ENCODE data around the gene GRIN2D. TPM values are rescaled to one million over a fixed set of nuclear protein-coding genes. Genes with fewer than 3 reads are reported as not detected.

The GRIN2D gene
- total and polyA plus RNA-seq, 2 of the 8 experiments (the other 6 are each of a cell fraction or from before 2014, with no cell fraction given), result 2.2 to 12.4 TPM

GRCh38 chr19:48344892-48345291 is 48.6 kb upstream of the GRIN2D start:
- ChIA-PET CTCF (ENCODE audit: partially characterized antibody) (interaction anchor here (1.1 to 2.5 kb wide), 3 partner anchors 11 to 114 kb away, joined by 3 to 9 read pairs (median 4); no protein-coding TSS in a partner anchor), POLR2A (ENCODE audit: partially characterized antibody) (interaction anchor here (0.7 kb wide), 1 partner anchor 11 kb away, joined by 4 read pairs; no protein-coding TSS in a partner anchor)
- Histone ChIP-seq H2BK12ac (ENCODE audit: low read depth, low read length) (no peak overlapping the region), H3K79me2 (ENCODE audit: control insufficient read depth in 1 of 2, insufficient read depth in 2 of 2, low read length in 2 of 2) (no peaks in the 10 kb centered on the region), H3K79me1 (ENCODE audit: low read depth, low read length) (no peaks in the 10 kb centered on the region), H2BK15ac (ENCODE audit: low read length) (no peak overlapping the region), H2BK5ac (ENCODE audit: low read depth, low read length) (no peak overlapping the region), H2AK5ac (ENCODE audit: low read depth, low read length) (no peak overlapping the region), H3K27ac (ENCODE audit: low read depth, low read length) (no peak overlapping the region), H2BK120ac (replicated peaks; ENCODE audit: low read depth, low read length) (no peak overlapping the region), H4K20me1 (replicated peaks in 1 of 2; ENCODE audit: control insufficient read depth in 1 of 2, insufficient read depth in 2 of 2, low read length in 2 of 2) (no peaks in the 10 kb centered on the region), H3K27me3 (replicated peaks in 1 of 4; ENCODE audit: control insufficient read depth in 3 of 4, extremely low read depth in 1 of 4, insufficient read depth in 3 of 4, low read length in 3 of 4) (no peaks in the 10 kb centered on the region), H3K9me3 (ENCODE audit: insufficient read depth in 2 of 2, low read depth in 1 of 2, low read length in 1 of 2) (no peaks in the 10 kb centered on the region), H3K4me3 (ENCODE audit: extremely low read depth in 1 of 4, insufficient read depth in 2 of 4, low read depth in 3 of 4, low read length in 4 of 4) (no peak overlapping the region), H3K9ac (replicated peaks in 1 of 4; ENCODE audit: extremely low read depth in 1 of 4, low read depth in 3 of 4, low read length in 3 of 4) (no peak overlapping the region), H3K23ac (ENCODE audit: insufficient read length) (no peak overlapping the region), H3K14ac (ENCODE audit: insufficient read length) (no peak overlapping the region), H4K5ac (ENCODE audit: insufficient read length, low read depth, low read length) (no peak overlapping the region), H3K4ac (replicated peaks; ENCODE audit: insufficient read length, low read depth, low read length) (no peak overlapping the region), H3K23me2 (ENCODE audit: low read depth, low read length) (no peaks in the 10 kb centered on the region; the same call in 1 of the 2 replicates), H3K56ac (replicated peaks; ENCODE audit: insufficient read length, low read depth, low read length) (no peak overlapping the region), H3K4me2 (ENCODE audit: insufficient read depth in 1 of 2, low read depth in 2 of 2, low read length in 2 of 2) (no peak overlapping the region), H3K4me1 (replicated peaks in 1 of 4; ENCODE audit: control insufficient read depth in 3 of 4, insufficient read depth in 4 of 4, low read length in 3 of 4) (peaks cover 0 to 4% (median under 1%) of the 10 kb centered on the region in 4 experiments; a peak in 2 of 7 replicates), H3K18ac (ENCODE audit: extremely low read depth, low read length) (no peak overlapping the region), H4K91ac (replicated peaks; ENCODE audit: insufficient read length, low read length) (no peak overlapping the region), H2BK20ac (ENCODE audit: low read length) (no peak overlapping the region), H2AFZ (ENCODE audit: low read length) (no peak overlapping the region), H4K8ac (ENCODE audit: extremely low read depth, insufficient read depth, low read length) (no peak overlapping the region), H3K36me3 (ENCODE audit: control insufficient read depth in 2 of 4, insufficient read depth in 4 of 4, low read length in 3 of 4) (no peaks in the 10 kb centered on the region)
- no peak for FAIRE-seq
- DNase-seq (ENCODE audit: low read depth in 1 of 2, low spot score in 2 of 2), result no peak
- WGBS, 2 experiments (ENCODE audit: extremely low coverage in 1 of 2, insufficient coverage in 1 of 2, insufficient read length in 1 of 2, insufficient replicate concordance in 2 of 2, low coverage in 1 of 2, low lambda C conversion rate in 2 of 2, missing lambda C conversion rate in 1 of 2), result 83% methylated on average over 6 of the region's 6 CpGs; no CpG with 5 or more reads in 1 of the 2 experiments
- no peak for TF ChIP-seq EGR1 (IDR thresholded peaks at IDR 0.05; ENCODE audit: borderline replicate concordance, low read depth, low read length)
- TF ChIP-seq USF2 (IDR thresholded peaks at IDR 0.05; ENCODE audit: low read length), result no peak
- TF ChIP-seq JUND (IDR thresholded peaks at IDR 0.05; ENCODE audit: low read length), result no peak
- no peak for TF ChIP-seq ZNF274 (IDR thresholded peaks at IDR 0.05; ENCODE audit: borderline replicate concordance, extremely low read depth, low read length)
- no peak for TF ChIP-seq FOSL1 (IDR thresholded peaks at IDR 0.05; ENCODE audit: insufficient read depth, low read depth, low read length)
- no peak for TF ChIP-seq ATF2 (IDR thresholded peaks at IDR 0.05; ENCODE audit: low read length)
- TF ChIP-seq CHD1 (IDR thresholded peaks at IDR 0.05; ENCODE audit: low read depth, low read length), result no peak
- TF ChIP-seq NRF1 (IDR thresholded peaks at IDR 0.05; ENCODE audit: low read depth, low read length), result no peak
- peak; percentile 54 for TF ChIP-seq SIX5 (IDR thresholded peaks at IDR 0.05; ENCODE audit: low read depth, low read length)

All from H1 (cell line).